ENCODE measurements around the gene INTS11.
"Not testable (repeated sequence)": the region's sequence is repeated elsewhere in the genome, so short reads cannot be mapped to it uniquely, and the experiment has no call there.

INTS11 gene

DNA sequence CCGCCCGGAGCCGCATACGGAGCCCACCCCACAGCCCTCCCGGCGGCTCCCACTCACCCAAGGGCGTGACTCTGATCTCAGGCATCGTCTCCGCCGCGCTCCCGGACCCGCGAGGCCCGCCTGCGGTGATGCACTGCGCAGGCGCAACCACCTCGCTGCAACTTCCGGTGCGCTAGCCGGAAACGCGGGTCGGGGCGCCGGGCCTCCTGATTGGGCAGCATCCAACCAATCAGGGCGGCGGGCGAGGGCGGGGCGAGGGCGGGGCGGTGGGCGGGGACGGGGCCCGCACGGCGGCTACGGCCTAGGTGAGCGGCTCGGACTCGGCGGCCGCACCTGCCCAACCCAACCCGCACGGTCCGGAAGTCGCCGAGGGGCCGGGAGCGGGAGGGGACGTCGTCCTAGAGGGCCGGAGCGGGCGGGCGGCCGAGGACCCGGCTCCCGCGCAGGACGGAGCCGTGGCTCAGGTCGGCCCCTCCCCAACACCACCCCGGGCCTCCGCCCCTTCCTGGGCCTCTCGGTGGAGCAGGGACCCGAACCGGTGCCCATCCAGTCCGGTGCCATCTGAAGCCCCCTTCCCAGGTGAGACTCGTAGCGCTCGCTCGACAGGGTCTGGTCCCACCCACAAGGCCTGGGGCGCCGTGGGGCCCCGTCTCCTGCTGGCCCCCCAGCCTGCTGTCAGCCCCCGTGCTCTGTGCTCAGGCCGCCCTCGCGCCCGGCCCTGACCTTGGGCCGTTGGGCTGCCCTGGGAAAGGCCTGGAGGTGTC is at the start of gene INTS11, which contains the start of gene CPTP:
Gene INTS11 (minus strand): TSS at position 137 of the 764 bp plus-strand sequence. CDS start 52 bp downstream, at position 85.
Gene CPTP (plus strand): TSS at position 279 of the 764 bp plus-strand sequence. CDS start 2,109 bp downstream, outside the sequence.
- Histone ChIP-seq H3K9ac (ENCODE audit: low read length) (peak within 1 kb of the TSS; percentile 85), H3K4me3 (ENCODE audit: low read length) (peak within 1 kb of the TSS; percentile 90), H3K4me1 (ENCODE audit: control insufficient read depth, insufficient read depth, low read length) (peaks cover 11% of the 10 kb centered on the region), H3K27me3 (ENCODE audit: control insufficient read depth, insufficient read depth, low read length) (no peaks in the 10 kb centered on the region), H3K27ac (ENCODE audit: low read depth, low read length) (peak within 1 kb of the TSS; percentile 83), H3K36me3 (ENCODE audit: control insufficient read depth, insufficient read depth, low read length) (peaks cover 11% of the 10 kb centered on the region)

DNA sequence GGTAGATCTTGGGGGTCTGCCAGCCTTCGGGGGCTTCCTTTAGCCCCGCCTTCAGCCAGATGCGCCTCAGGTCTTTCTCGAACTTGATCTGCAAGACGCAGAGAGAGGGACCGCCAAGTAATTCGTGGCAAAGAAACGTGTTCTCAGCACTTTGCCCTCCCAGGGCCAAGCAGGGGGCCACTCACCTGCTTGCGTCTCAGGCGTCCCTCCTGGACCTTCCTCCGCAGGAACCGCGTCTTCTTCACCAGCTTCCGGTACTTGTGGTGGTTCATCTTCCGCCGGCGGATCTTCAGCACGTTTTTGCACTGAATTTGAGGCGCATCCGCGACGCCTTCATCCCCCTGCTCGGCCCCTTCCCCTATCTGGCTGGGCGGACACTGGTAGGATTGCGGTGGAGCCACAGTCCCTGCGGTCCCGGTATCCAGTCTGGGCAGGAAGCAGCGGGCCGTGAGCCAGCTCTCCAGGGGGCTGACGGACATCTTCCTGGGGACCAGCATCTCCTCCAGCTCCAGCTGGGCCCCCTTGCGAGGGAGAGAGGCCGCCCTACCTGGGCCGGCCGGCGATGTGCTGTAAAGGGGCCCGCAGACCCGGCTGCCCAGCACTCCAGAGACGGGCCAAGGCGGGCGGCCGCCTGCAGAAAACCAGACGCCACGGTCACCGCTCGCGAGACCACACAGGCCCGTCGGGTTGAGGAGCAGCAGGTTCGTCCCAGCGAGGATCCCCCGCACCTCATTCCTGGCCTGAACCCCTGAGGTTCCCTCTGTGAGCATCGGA is 49.5 kb upstream of the INTS11 start:
- peak overlapping the region; percentile 90 for H3K9ac ChIP-seq (ENCODE audit: low read length)
- H3K36me3 ChIP-seq (ENCODE audit: control insufficient read depth, insufficient read depth, low read length) = no peaks in the 10 kb centered on the region
- peak overlapping the region; percentile 84 for H3K27ac ChIP-seq (ENCODE audit: low read depth, low read length)
- peaks cover 17% of the 10 kb centered on the region for H3K4me1 ChIP-seq (ENCODE audit: control insufficient read depth, insufficient read depth, low read length)
- H3K27me3 ChIP-seq (ENCODE audit: control insufficient read depth, insufficient read depth, low read length) = no peaks in the 10 kb centered on the region
- peak overlapping the region; percentile 94 for H3K4me3 ChIP-seq (ENCODE audit: low read length)

DNA sequence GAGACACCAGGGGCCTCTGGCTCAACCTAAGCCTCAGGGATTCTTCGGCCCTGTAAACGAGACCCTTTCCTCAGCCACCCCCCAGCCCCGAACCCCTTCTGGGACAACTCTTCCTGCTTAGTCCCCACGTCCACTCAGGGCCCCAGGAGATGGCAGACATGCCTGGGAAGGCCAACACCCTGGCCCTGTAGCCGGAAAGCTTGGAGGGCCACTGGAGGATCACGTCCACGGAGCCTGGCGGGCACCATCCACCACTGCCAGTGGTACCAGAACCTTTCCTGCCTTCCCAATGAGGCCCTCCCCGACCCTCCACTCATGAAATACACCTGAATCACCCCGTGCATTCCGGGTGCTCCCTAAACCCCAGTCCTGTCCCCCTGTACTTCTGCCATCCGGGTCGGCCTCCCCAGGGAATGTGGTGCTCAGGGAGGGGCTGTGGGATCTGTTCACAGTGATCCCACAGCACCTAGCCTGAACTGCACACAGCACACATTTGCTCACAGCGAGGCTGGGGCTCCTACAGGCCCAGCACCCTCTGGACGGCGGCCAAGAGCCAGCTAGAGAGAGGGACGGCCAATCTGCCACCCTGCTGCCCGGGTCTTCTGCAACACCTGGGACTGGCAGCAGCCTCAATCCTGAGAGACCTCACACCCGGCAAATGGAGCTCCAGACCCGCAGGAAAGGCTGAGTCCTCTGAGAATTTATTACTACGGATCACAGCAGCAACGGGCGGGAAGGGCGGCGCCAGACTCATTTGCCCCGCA is 48.8 kb upstream of the INTS11 start:
- Histone ChIP-seq H3K36me3 (ENCODE audit: control insufficient read depth, insufficient read depth, low read length) (no peaks in the 10 kb centered on the region), H3K27ac (ENCODE audit: low read depth, low read length) (no peak overlapping the region), H3K9ac (ENCODE audit: low read length) (no peak overlapping the region), H3K4me1 (ENCODE audit: control insufficient read depth, insufficient read depth, low read length) (peaks cover 17% of the 10 kb centered on the region), H3K4me3 (ENCODE audit: low read length) (no peak overlapping the region), H3K27me3 (ENCODE audit: control insufficient read depth, insufficient read depth, low read length) (no peaks in the 10 kb centered on the region)

DNA sequence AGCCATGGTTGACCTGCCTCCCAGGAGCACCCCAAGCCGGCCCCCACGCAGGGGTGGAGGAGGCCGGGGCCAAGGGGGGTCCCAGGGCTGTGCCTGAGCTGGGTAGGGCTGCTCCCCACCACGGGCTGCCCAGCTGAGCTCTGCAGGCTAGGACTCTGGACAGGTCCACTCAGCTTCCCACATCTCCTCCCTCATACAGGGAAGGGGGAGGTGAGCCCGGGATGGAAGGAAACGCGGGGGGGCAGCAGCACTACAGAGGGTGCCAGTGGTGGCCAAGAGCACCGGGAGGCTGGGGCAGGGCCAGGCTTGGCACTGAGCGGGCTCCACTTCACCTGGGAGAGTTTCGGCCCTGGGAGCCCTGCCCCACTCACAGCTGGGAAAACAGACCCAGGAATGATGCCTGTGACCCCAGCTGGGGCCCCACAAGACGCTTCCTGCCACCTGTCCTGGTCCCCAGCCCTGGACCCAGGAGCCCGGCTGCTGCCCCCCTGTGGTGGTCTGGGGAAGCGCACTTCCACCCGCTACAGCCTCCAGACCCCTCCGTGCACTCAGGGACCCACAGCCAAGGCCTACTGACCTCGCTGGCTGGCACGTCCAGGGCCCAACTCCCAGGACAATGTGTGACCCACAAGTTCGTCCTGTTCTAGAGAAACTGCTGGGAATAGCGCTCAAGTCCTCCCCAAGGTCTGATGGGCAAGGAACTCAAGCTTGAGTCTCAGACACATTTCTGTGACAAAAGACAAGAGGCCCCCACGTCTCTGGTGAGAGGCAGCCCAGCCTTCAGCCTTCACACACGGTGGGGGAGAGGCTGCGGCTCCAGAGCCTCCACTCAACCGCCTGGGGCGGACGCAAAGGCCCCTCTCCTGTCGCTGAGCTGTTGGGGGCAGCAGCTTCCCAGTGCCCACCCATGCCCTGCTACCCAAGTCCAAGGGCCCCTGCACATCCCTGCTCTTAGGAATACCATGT is 47.6 kb upstream of the INTS11 start:
- no peaks in the 10 kb centered on the region for H3K27me3 ChIP-seq (ENCODE audit: control insufficient read depth, insufficient read depth, low read length)
- no peak overlapping the region for H3K9ac ChIP-seq (ENCODE audit: low read length)
- H3K4me1 ChIP-seq (ENCODE audit: control insufficient read depth, insufficient read depth, low read length) = peaks cover 17% of the 10 kb centered on the region
- H3K4me3 ChIP-seq (ENCODE audit: low read length) = no peak overlapping the region
- H3K27ac ChIP-seq (ENCODE audit: low read depth, low read length) = no peak overlapping the region
- no peaks in the 10 kb centered on the region for H3K36me3 ChIP-seq (ENCODE audit: control insufficient read depth, insufficient read depth, low read length)

DNA sequence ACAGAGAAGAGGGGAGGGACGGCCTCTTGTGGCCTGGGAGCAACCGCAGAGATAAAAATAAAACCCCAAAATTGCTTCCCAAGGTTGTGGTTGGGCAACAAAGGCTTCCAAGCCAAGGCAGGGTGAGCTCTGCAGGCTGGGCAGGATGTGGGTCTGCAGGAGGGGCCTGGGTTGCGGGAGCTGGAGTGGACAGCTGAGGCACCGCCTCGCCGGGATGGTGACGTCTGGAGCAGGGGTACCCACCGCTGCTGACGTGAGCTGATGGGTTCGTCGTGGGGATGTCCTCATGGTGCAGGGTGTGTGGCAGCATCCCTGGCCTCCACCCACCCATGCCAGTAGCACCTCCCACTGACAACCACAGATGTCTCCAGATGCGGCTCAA is 46.9 kb upstream of the INTS11 start:
- no peaks in the 10 kb centered on the region for H3K36me3 ChIP-seq (ENCODE audit: control insufficient read depth, insufficient read depth, low read length)

DNA sequence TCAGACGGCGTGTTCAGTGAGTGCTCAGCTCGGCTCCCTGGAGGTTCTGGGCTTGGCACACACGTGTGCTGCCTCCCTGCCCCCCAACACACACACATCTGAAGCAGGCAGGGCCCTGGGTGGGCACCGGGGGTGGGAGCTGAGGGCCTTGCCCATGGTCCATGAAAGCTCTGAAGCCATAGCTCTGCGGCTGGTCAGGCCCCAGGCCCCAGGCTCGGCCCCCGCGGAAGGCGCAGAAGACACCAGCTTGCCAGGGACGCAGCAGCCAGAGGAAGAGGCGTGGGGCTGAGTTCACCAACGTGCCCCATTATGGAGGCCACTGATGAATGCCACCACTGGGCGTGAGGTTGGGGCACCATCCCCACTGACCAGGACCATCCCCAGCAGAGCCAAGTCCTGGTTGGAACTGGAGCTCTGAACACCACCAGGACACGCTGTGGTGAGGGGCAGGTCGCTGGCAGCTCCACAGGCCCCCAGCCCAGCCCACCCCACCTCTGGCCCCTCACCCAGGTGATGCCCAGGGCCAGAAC is 46.4 kb upstream of the INTS11 start:
- H3K36me3 ChIP-seq (ENCODE audit: control insufficient read depth, insufficient read depth, low read length) = no peaks in the 10 kb centered on the region
- no peak overlapping the region for H3K27ac ChIP-seq (ENCODE audit: low read depth, low read length)
- H3K27me3 ChIP-seq (ENCODE audit: control insufficient read depth, insufficient read depth, low read length) = no peaks in the 10 kb centered on the region
- no peak overlapping the region for H3K9ac ChIP-seq (ENCODE audit: low read length)
- no peak overlapping the region for H3K4me3 ChIP-seq (ENCODE audit: low read length)
- H3K4me1 ChIP-seq (ENCODE audit: control insufficient read depth, insufficient read depth, low read length) = peaks cover 14% of the 10 kb centered on the region

More for the DNA sequence above, 46.9 kb upstream of the INTS11 start:
- no peak overlapping the region for H3K4me3 ChIP-seq (ENCODE audit: low read length)
- H3K27ac ChIP-seq (ENCODE audit: low read depth, low read length) = no peak overlapping the region
- no peak overlapping the region for H3K9ac ChIP-seq (ENCODE audit: low read length)
- peaks cover 17% of the 10 kb centered on the region for H3K4me1 ChIP-seq (ENCODE audit: control insufficient read depth, insufficient read depth, low read length)
- H3K27me3 ChIP-seq (ENCODE audit: control insufficient read depth, insufficient read depth, low read length) = no peaks in the 10 kb centered on the region

DNA sequence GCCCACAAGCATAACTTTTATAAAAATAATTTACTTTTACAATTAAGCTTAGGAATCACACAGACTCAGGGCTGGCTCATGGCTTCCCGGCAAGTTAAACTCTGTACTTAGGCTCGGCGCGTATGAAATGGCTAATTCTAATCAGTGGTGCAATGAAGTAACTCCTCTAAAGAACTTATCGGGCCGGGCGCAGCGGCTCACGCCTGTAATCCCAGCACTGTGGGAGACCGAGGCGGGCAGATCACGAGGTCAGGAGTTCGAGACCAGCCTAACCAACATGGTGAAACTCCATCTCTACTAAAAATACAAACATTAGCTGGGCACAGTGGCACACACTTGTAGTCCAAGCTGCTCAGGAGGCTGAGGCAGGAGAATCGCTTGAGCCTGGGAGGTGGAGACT is 45.6 kb upstream of the INTS11 start:
- H3K9ac ChIP-seq (ENCODE audit: low read length); H3K36me3 ChIP-seq (ENCODE audit: control insufficient read depth, insufficient read depth, low read length); H3K27ac ChIP-seq (ENCODE audit: low read depth, low read length); H3K4me3 ChIP-seq (ENCODE audit: low read length); H3K27me3 ChIP-seq (ENCODE audit: control insufficient read depth, insufficient read depth, low read length): not testable (repeated sequence)
- H3K4me1 ChIP-seq (ENCODE audit: control insufficient read depth, insufficient read depth, low read length) = peaks cover 14% of the 10 kb centered on the region

DNA sequence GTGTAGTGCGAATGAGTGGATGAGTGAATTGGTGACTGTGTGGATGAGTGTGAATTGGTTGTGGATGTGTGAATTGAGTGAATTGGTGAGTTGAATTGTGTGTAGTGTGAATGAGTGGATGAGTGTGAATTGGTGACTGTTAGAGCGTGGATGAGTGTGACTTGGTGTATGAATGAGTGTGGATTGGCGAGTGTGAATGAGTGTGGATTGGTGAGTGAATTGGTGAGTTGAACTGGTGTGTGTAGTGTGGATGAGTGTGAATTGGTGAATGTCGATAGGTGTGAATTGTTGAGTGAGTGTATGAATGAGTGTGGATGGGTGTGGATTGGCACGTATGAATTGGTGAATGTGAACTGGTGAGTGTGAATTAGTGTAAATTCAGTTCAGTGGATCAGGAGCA is 42.9 kb upstream of the INTS11 start:
- no peaks in the 10 kb centered on the region for H3K27me3 ChIP-seq (ENCODE audit: control insufficient read depth, insufficient read depth, low read length)
- H3K4me1 ChIP-seq (ENCODE audit: control insufficient read depth, insufficient read depth, low read length) = peaks cover 4% of the 10 kb centered on the region
- H3K9ac ChIP-seq (ENCODE audit: low read length) = no peak overlapping the region
- no peak overlapping the region for H3K4me3 ChIP-seq (ENCODE audit: low read length)
- no peaks in the 10 kb centered on the region for H3K36me3 ChIP-seq (ENCODE audit: control insufficient read depth, insufficient read depth, low read length)
- no peak overlapping the region for H3K27ac ChIP-seq (ENCODE audit: low read depth, low read length)

DNA sequence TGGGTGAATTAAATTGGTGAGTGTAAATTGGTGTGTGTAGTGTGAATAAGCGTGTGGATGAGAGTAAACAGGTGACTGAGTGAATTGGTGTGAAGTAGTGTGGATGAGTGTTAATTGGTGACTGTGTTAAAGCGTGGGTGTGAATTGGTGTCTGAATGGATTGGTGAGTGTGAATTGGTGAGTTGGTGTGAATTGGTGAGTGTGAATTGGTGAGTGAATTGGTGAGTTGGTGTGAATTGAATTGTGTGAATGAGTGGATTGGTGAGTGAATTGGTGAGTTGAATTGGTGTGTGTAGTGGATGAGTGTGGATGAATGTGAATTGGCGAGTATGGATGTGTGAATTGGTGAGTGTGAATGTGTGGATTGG is 42.2 kb upstream of the INTS11 start:
- no peak overlapping the region for H3K9ac ChIP-seq (ENCODE audit: low read length)
- H3K36me3 ChIP-seq (ENCODE audit: control insufficient read depth, insufficient read depth, low read length) = no peaks in the 10 kb centered on the region
- no peak overlapping the region for H3K27ac ChIP-seq (ENCODE audit: low read depth, low read length)
- H3K4me1 ChIP-seq (ENCODE audit: control insufficient read depth, insufficient read depth, low read length) = peaks cover 4% of the 10 kb centered on the region
- no peaks in the 10 kb centered on the region for H3K27me3 ChIP-seq (ENCODE audit: control insufficient read depth, insufficient read depth, low read length)
- H3K4me3 ChIP-seq (ENCODE audit: low read length) = no peak overlapping the region

DNA sequence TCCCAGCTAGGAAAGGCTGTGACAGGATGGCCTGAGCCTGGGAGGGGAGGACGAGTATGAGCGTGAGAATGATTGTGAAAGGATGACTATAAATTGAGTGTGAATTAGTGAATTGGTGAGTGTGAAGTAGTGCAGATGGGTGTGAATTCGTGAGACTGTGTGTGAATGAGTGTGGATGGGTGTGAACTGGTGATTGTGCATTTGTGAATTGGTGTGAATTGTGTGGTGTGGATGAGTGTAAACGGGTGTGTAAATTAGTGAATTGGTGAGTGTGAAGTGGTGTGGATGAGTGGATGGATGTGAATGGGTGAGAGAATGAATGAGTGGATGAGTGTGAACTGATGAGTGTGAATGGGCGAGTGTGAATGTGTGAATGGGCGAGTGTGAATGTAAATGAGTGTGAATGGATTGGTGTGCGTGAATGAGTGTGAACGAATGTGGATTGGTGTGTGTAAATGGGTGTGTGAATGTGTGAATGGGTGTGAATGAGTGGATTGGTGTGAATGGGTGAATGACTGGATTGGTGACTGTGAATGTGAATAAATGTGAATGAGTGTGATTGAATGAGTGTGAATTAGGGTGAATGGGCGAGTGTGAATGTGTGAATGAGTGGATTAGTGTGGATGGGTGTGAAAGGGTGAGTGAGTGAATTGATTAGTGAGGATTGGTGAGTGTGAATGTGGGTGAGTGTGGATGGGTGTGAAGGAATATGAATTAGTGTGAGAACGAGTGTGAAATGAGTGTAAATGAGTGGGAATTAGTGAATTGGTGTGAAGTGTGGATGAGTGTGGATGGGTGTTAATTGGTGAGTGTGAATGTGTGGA is 41.6 kb upstream of the INTS11 start:
- no peak overlapping the region for H3K27ac ChIP-seq (ENCODE audit: low read depth, low read length)
- no peaks in the 10 kb centered on the region for H3K27me3 ChIP-seq (ENCODE audit: control insufficient read depth, insufficient read depth, low read length)
- H3K36me3 ChIP-seq (ENCODE audit: control insufficient read depth, insufficient read depth, low read length) = no peaks in the 10 kb centered on the region
- peaks cover 7% of the 10 kb centered on the region for H3K4me1 ChIP-seq (ENCODE audit: control insufficient read depth, insufficient read depth, low read length)
- no peak overlapping the region for H3K9ac ChIP-seq (ENCODE audit: low read length)
- no peak overlapping the region for H3K4me3 ChIP-seq (ENCODE audit: low read length)

DNA sequence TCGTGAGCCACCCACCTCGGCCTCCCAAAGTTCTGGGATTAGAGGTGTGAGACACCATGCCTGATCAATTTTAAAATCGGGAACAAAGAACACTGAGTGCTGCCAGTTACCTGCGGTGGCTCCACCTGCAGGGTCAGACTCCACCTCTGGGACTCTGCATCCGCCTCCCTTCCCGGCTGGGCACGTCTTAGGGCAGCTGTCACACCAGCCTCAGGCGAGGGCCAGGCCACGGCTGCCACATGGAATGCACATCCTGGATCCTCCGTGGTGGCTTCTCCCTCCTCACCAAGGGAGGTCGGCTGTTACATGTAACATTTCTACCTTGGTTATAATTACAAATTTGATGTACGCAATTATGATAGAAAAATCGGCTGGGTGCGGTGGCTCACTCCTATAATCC is 39.8 kb upstream of the INTS11 start:
- no peak overlapping the region for H3K4me3 ChIP-seq (ENCODE audit: low read length)
- H3K27ac ChIP-seq (ENCODE audit: low read depth, low read length) = no peak overlapping the region
- peaks cover 3% of the 10 kb centered on the region for H3K27me3 ChIP-seq (ENCODE audit: control insufficient read depth, insufficient read depth, low read length)
- H3K4me1 ChIP-seq (ENCODE audit: control insufficient read depth, insufficient read depth, low read length) = peaks cover 20% of the 10 kb centered on the region
- no peaks in the 10 kb centered on the region for H3K36me3 ChIP-seq (ENCODE audit: control insufficient read depth, insufficient read depth, low read length)
- no peak overlapping the region for H3K9ac ChIP-seq (ENCODE audit: low read length)

Measured in rectal smooth muscle tissue (tissue), 1 donor.